Gastroesophageal sphincter (tissue), 3 donors: ENCODE data around the gene NEDD1.

ENCODE experiments used
- EP300 ChIP-seq: sonication (generic); formaldehyde crosslinking; IDR thresholded peaks from one replicate; pipeline ENCODE4 v1.6.1; 2017; ENCODE audit warnings: antibody characterized with exemption, mild to moderate bottlenecking
- TF ChIP-seq, protein P1 (sequence below), 4 experiments: fragments of 200-600 bp in 2 of 4; fragments of 450-650 bp in 2 of 4; sonication (generic) in 1 of 4; IDR thresholded peaks; one replicate each; pipeline ENCODE4 v1.5.1; 2017 to 2019; ENCODE audit warnings: antibody characterized with exemption in 4 of 4, mild to moderate bottlenecking in 2 of 4, moderate library complexity in 2 of 4

DNA sequence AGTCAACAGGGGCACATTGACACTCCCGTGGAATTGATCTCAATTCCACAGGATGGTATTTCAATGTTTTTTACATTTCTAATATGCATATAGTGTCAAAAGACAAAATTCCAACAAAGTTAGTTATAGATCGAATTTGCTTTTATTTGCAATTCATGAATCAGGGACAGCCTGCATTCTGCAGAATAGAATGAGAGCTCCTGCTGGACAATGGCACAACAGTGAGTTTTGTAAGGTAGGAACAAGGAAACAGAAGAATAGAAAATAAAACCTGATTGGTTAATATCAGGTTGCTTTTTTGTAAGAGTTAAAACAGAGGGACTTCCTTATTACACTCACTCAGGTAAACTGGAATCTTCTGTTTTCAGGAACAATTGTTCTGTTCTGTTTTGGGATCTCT, 32.8 kb upstream of the NEDD1 start:
- TF ChIP-seq, protein P1, sequence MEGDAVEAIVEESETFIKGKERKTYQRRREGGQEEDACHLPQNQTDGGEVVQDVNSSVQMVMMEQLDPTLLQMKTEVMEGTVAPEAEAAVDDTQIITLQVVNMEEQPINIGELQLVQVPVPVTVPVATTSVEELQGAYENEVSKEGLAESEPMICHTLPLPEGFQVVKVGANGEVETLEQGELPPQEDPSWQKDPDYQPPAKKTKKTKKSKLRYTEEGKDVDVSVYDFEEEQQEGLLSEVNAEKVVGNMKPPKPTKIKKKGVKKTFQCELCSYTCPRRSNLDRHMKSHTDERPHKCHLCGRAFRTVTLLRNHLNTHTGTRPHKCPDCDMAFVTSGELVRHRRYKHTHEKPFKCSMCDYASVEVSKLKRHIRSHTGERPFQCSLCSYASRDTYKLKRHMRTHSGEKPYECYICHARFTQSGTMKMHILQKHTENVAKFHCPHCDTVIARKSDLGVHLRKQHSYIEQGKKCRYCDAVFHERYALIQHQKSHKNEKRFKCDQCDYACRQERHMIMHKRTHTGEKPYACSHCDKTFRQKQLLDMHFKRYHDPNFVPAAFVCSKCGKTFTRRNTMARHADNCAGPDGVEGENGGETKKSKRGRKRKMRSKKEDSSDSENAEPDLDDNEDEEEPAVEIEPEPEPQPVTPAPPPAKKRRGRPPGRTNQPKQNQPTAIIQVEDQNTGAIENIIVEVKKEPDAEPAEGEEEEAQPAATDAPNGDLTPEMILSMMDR (IDR thresholded peaks at IDR 0.05) = no peak
- no peak for TF ChIP-seq EP300
